Measurements from ENCODE around the gene MTRR. TPM values are rescaled to one million over a fixed set of nuclear protein-coding genes. Genes with fewer than 3 reads are reported as not detected.

MTRR gene
- total and polyA plus RNA-seq, 2 of the 4 experiments (the other 2 are of a cell fraction), result 33.2 to 33.5 TPM

DNA sequence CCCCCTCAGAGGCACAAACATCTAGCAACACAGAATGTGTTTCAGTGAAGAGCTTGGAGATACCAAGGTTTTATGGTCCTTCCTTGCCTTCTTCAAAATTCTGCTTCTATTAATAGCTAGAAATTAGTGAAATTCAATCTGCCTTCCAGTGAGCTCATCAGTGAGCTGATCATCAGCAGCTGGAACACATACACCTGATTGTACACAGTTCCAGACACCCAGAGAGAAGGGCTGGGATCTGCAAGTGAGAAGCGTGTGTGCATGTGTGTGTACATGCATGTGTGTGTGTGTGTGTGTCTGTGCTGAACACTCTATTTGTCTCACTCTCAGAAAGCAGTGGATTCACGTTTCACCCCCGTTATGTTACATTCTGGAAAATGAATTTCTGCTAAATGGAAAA is 46.5 kb upstream of the MTRR start (continued):
- TF ChIP-seq, protein P1, sequence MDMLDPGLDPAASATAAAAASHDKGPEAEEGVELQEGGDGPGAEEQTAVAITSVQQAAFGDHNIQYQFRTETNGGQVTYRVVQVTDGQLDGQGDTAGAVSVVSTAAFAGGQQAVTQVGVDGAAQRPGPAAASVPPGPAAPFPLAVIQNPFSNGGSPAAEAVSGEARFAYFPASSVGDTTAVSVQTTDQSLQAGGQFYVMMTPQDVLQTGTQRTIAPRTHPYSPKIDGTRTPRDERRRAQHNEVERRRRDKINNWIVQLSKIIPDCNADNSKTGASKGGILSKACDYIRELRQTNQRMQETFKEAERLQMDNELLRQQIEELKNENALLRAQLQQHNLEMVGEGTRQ (IDR thresholded peaks at IDR 0.05; ENCODE audit: low read depth, low read length), result no peak
- TF ChIP-seq, protein P2, sequence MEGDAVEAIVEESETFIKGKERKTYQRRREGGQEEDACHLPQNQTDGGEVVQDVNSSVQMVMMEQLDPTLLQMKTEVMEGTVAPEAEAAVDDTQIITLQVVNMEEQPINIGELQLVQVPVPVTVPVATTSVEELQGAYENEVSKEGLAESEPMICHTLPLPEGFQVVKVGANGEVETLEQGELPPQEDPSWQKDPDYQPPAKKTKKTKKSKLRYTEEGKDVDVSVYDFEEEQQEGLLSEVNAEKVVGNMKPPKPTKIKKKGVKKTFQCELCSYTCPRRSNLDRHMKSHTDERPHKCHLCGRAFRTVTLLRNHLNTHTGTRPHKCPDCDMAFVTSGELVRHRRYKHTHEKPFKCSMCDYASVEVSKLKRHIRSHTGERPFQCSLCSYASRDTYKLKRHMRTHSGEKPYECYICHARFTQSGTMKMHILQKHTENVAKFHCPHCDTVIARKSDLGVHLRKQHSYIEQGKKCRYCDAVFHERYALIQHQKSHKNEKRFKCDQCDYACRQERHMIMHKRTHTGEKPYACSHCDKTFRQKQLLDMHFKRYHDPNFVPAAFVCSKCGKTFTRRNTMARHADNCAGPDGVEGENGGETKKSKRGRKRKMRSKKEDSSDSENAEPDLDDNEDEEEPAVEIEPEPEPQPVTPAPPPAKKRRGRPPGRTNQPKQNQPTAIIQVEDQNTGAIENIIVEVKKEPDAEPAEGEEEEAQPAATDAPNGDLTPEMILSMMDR (conservative IDR thresholded peaks at IDR 0.05; ENCODE audit: low read depth, low read length), result no peak

DNA sequence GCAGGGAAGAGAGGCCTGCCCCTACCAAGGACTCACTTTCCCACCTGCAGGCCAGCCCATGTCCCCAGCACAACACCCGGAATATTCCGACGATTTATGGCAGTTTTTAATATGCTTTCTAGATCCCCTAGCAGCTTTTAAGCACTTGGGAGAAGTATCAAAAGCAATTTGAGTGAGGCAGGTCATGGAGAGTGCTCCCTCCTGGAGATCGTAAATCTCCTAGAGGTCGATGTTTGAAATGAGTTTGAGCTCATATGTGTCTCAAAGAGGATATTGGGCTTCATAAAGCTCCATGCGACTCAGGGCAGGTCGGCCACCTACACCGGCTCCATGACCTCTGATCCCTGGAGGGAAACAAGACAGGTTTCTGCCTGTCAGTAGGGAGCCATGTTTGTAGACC is 45.4 kb upstream of the MTRR start:
- CTCF ChIA-PET, result no interaction called here
- in situ Hi-C loops (cut with MboI; ENCODE audit: low sequenced_read_pairs), result no loop called here
- TF ChIP-seq MXI1 (IDR thresholded peaks at IDR 0.05; ENCODE audit: borderline replicate concordance, low read depth, low read length) (no peak), POLR2A (IDR thresholded peaks at IDR 0.05; ENCODE audit: low read depth, low read length) (no peak), SMC3 (IDR thresholded peaks at IDR 0.05; ENCODE audit: low read depth, low read length) (no peak), BHLHE40 (IDR thresholded peaks at IDR 0.05; ENCODE audit: low read depth, low read length) (no peak), RAD21 (IDR thresholded peaks at IDR 0.05; ENCODE audit: low read length) (no peak), RCOR1 (IDR thresholded peaks at IDR 0.05; ENCODE audit: insufficient replicate concordance, low read length) (no peak)
- TF ChIP-seq, protein P3, sequence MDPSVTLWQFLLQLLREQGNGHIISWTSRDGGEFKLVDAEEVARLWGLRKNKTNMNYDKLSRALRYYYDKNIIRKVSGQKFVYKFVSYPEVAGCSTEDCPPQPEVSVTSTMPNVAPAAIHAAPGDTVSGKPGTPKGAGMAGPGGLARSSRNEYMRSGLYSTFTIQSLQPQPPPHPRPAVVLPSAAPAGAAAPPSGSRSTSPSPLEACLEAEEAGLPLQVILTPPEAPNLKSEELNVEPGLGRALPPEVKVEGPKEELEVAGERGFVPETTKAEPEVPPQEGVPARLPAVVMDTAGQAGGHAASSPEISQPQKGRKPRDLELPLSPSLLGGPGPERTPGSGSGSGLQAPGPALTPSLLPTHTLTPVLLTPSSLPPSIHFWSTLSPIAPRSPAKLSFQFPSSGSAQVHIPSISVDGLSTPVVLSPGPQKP (IDR thresholded peaks at IDR 0.05; ENCODE audit: borderline replicate concordance, low read depth, low read length), result no peak
- TF ChIP-seq, protein P1 (IDR thresholded peaks at IDR 0.05; ENCODE audit: low read depth, low read length), result no peak
- TF ChIP-seq, protein P2 (conservative IDR thresholded peaks at IDR 0.05; ENCODE audit: low read depth, low read length), result no peak

More for the DNA sequence above, 45.4 kb upstream of the MTRR start:
- no peak overlapping the region for H3K56ac ChIP-seq (ENCODE audit: extremely low read depth, insufficient read depth, low read length)
- no peak overlapping the region for H2AK5ac ChIP-seq (ENCODE audit: low read depth, low read length)
- peaks cover 4% of the 10 kb centered on the region for H3K27me3 ChIP-seq (ENCODE audit: control insufficient read depth, insufficient read depth, low read length)
- no peaks in the 10 kb centered on the region for H3K9me1 ChIP-seq (ENCODE audit: insufficient read depth, low read length)
- WGBS, 2 experiments (ENCODE audit: extremely low coverage in 2 of 2, insufficient read length in 1 of 2), result 56% methylated on average over 2 of the region's 8 CpGs; no CpG with 5 or more reads in 1 of the 2 experiments
- no peak for DNase-seq
- no peaks in the 10 kb centered on the region for H3K4me1 ChIP-seq (ENCODE audit: control insufficient read depth, insufficient read depth, low read length)
- no peak overlapping the region for H3K4me2 ChIP-seq (ENCODE audit: low read depth, low read length)
- H3K18ac ChIP-seq (ENCODE audit: low read depth, low read length), result no peak overlapping the region
- H3K9ac ChIP-seq (ENCODE audit: low read depth, low read length), result no peak overlapping the region
- H2BK15ac ChIP-seq (ENCODE audit: low read depth, low read length), result no peak overlapping the region
- H2AK9ac ChIP-seq (replicated peaks; ENCODE audit: low read depth, low read length, poor library complexity), result no peak overlapping the region
- no TSS peak for BruUV-seq (replicated peaks)
- H4K8ac ChIP-seq (ENCODE audit: low read depth in 2 of 2, low read length in 2 of 2), result no peak overlapping the region
- H3K4ac ChIP-seq (ENCODE audit: low read depth, low read length), result no peak overlapping the region
- intact Hi-C loops (cut with micrococcal nuclease), result no loop called here
- no peak for ATAC-seq (ENCODE audit: low read depth)
- H4K20me1 ChIP-seq (ENCODE audit: insufficient read depth, low read length), result no peaks in the 10 kb centered on the region
- no peak overlapping the region for H2BK20ac ChIP-seq (ENCODE audit: low read depth, low read length)
- H3K36me3 ChIP-seq (ENCODE audit: control insufficient read depth, insufficient read depth, low read length), result no peaks in the 10 kb centered on the region
- POLR2A ChIA-PET (ENCODE audit: unreplicated experiment), result no interaction called here
- H4K5ac ChIP-seq (ENCODE audit: low read depth, low read length), result no peak overlapping the region
- H3K27ac ChIP-seq (ENCODE audit: insufficient read depth, low read length), result no peak overlapping the region
- H3K4me3 ChIP-seq (ENCODE audit: insufficient read depth, low read depth, low read length), result no peak overlapping the region
- no peak overlapping the region for H4K91ac ChIP-seq (ENCODE audit: insufficient read depth, low read depth, low read length)
- no peak overlapping the region for H2BK5ac ChIP-seq (ENCODE audit: low read depth, low read length, poor library complexity, severe bottlenecking)
- H3K9me3 ChIP-seq (ENCODE audit: control insufficient read depth, insufficient read depth, low read length), result no peaks in the 10 kb centered on the region
- no peak overlapping the region for H3K14ac ChIP-seq (replicated peaks; ENCODE audit: low read depth, low read length)
- no peak overlapping the region for H2BK120ac ChIP-seq (ENCODE audit: low read depth, low read length)
- H3K23ac ChIP-seq (ENCODE audit: low read depth, low read length), result no peak overlapping the region
- no peak overlapping the region for H2AFZ ChIP-seq (replicated peaks; ENCODE audit: low read length, poor library complexity)
- dilution Hi-C loops (cut with HindIII; ENCODE audit: low sequenced_read_pairs, unreplicated experiment), result no loop called here
- H3K79me1 ChIP-seq (ENCODE audit: low read depth in 1 of 2, low read length in 2 of 2), result no peaks in the 10 kb centered on the region
